ENCODE measurements around the gene ZNF18.

Gene ZNF18

DNA sequence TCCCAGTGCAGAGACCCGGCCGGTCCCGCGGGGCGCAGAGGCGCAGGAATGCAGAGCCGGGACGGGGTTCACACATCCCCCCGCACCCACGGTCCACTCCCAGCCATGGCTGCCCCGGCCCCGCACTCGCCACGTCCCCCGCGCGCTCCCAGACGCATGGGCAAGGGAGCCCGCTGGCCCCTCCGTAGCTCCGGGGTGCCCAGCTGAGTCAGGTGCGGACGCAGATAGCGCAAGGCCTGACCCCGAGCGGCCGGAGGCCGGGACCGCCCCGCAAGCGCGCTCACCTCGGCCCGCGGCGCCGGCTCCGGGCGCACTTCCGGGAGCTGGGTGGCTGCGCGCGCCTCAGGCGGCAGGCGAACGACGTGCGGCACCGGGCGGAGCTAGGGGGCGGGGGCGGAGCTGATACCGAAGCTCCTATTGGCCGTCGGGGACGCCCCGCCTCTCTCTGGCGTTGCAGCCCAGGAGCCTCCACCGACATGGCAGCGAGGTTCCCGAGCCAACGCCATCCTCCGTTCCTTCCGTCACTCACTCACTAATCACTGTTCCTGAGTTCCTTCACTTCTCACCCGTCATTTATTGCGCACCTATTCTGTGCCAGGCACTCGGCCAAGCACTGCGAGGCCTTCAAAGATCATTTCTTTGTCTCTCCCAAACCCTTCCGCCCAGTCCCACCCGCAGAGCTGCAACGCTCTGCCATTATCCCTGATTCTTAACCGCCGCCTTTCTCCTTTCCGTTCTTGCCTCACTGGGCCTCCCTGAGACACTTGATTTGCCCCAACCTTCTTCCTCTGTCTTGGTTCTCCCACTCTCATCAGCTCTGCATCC, at the start of gene ZNF18:
Gene ZNF18 (minus strand): TSS at position 329 of the 825 bp plus-strand sequence. CDS start 4,646 bp downstream, outside the sequence.
- H3K4me3 Mint-ChIP-seq = peak within 1 kb of the TSS; percentile 90
- peaks cover 29% of the 10 kb centered on the region for H3K4me1 Mint-ChIP-seq (ENCODE audit: low read depth)

GRCh38 chr17:12046786-12047185, 49.5 kb upstream of the ZNF18 start:
- Mint-ChIP-seq H3K27ac (no peak overlapping the region), H3K9me3 (no peaks in the 10 kb centered on the region), H3K4me3 (no peak overlapping the region), H3K27me3 (no peaks in the 10 kb centered on the region), H3K36me3 (ENCODE audit: low read depth) (peaks cover 12% of the 10 kb centered on the region), H3K4me1 (ENCODE audit: low read depth) (peaks cover 84% of the 10 kb centered on the region)

More for the DNA sequence above, at the start of gene ZNF18:
- Mint-ChIP-seq H3K9me3 (no peaks in the 10 kb centered on the region), H3K27me3 (no peaks in the 10 kb centered on the region), H3K36me3 (ENCODE audit: low read depth) (peaks cover 8% of the 10 kb centered on the region), H3K27ac (peak within 1 kb of the TSS; percentile 89)

- H3K4me1 Mint-ChIP-seq (ENCODE audit: low read depth) = peaks cover 81% of the 10 kb centered on the region
- no peak overlapping the region for H3K4me3 Mint-ChIP-seq
- no peaks in the 10 kb centered on the region for H3K9me3 Mint-ChIP-seq
- peaks cover 18% of the 10 kb centered on the region for H3K36me3 Mint-ChIP-seq (ENCODE audit: low read depth)
- no peaks in the 10 kb centered on the region for H3K27me3 Mint-ChIP-seq
- no peak overlapping the region for H3K27ac Mint-ChIP-seq
These were observed 46.4 kb upstream of the ZNF18 start for GRCh38 chr17:12043702-12044101.

DNA sequence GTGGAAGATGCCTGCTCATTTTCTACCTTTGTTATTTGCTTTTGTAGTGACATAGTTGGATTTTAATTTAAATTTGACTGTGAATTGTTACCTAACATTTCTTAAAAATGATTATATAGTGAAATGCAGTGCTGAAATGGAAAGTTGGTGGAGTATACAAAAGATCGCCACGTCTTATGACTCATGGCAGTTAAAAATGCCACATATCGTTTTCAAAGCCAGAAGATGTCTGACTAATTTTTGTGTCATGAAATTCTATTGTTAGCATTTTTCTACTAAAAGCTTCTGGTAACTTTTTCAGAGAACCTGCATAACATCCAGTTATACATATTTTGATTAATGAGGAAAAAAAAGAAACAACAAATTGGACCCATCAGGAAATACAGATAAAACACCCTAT, 44.0 kb upstream of the ZNF18 start:
- Mint-ChIP-seq H3K4me1 (ENCODE audit: low read depth) (peaks cover 68% of the 10 kb centered on the region), H3K27ac (peak overlapping the region; percentile 75), H3K9me3 (no peaks in the 10 kb centered on the region), H3K4me3 (peak overlapping the region; percentile 57), H3K27me3 (no peaks in the 10 kb centered on the region), H3K36me3 (ENCODE audit: low read depth) (peaks cover 21% of the 10 kb centered on the region)

DNA sequence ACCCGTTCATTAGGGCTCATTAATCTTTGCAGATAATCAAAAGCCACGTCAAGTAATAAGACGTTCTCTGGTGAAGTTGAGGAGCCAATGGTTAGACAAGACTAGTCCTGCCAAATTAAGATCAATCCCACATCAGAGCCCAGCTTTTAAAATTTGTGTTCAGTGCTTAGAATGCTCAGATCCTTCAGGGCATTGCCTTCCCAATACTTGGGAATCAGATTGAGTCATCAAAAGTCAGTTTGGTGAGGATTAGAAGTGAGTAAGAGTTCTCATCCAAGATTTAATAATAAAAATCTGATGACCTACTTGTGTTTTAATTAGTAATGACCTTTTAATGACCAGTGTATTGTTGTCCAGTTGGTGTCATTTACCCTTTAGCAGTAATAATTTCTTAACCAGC, 43.2 kb upstream of the ZNF18 start:
- Mint-ChIP-seq H3K27ac (no peak overlapping the region), H3K36me3 (ENCODE audit: low read depth) (peaks cover 26% of the 10 kb centered on the region), H3K4me3 (no peak overlapping the region), H3K27me3 (no peaks in the 10 kb centered on the region), H3K4me1 (ENCODE audit: low read depth) (peaks cover 69% of the 10 kb centered on the region), H3K9me3 (no peaks in the 10 kb centered on the region)

- Mint-ChIP-seq H3K27me3 (no peaks in the 10 kb centered on the region), H3K4me3 (no peak overlapping the region), H3K27ac (no peak overlapping the region), H3K9me3 (no peaks in the 10 kb centered on the region), H3K36me3 (ENCODE audit: low read depth) (peaks cover 29% of the 10 kb centered on the region), H3K4me1 (ENCODE audit: low read depth) (peaks cover 50% of the 10 kb centered on the region)
These were observed 40.7 kb upstream of the ZNF18 start for GRCh38 chr17:12037970-12038369.

DNA sequence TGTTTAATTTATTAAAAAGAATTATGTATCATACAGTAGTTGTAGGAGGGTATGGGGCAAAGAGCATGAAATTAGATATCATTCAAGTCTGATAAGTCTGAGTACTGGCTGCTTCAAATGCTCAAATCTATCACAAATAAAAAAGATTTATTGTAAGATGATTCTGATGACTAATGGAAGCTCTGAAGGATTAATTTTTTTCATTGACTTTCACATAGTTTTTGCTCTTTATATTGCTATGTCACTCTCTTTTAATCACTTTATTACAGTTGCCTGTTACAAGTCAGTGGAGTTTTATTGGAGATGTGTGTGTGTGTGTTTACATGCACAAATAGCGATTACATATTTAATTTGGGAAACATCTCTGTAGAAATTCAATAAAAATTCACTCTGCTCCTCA, 38.4 kb upstream of the ZNF18 start:
- no peaks in the 10 kb centered on the region for H3K27me3 Mint-ChIP-seq
- no peaks in the 10 kb centered on the region for H3K9me3 Mint-ChIP-seq
- H3K36me3 Mint-ChIP-seq (ENCODE audit: low read depth) = peaks cover 25% of the 10 kb centered on the region
- H3K4me3 Mint-ChIP-seq = no peak overlapping the region
- H3K4me1 Mint-ChIP-seq (ENCODE audit: low read depth) = peaks cover 43% of the 10 kb centered on the region
- no peak overlapping the region for H3K27ac Mint-ChIP-seq

DNA sequence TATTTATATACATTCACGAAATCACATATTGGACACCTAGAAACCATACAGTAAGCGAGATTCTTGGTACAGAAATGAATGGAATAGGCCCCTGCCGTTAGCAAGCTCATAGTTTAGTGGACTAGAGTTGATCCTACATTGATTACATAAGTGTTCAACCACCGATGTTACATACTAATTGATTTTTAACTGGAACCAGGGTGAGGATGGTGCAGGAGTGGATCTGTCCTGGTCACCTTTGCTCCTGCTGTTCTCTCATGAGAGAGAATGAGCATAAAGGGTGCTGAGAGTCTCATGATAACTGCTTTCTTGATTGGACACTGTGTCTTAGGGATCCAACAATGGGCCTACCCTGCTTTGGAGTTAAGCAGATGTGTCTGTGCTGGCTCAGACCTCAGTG, 37.3 kb upstream of the ZNF18 start:
- no peaks in the 10 kb centered on the region for H3K27me3 Mint-ChIP-seq
- peaks cover 40% of the 10 kb centered on the region for H3K4me1 Mint-ChIP-seq (ENCODE audit: low read depth)
- H3K27ac Mint-ChIP-seq = no peak overlapping the region

DNA sequence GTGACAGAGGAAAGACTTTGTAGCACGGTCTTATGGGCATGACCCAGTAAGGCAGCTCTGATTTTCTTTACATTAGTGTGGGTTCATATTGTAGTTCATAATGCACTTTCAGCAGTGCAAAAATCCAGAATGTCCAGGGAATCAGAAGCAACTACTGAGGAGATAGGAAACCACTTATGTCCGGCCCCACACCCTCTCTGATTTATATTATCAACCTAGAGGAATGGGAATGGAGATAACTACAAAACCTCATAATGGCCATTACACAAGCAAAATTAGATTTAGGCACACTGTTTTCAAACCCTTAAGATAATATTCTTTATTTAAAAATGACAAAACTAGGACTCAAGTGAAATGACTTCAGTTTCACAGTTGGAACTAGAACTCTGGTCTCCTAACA, 31.3 kb upstream of the ZNF18 start:
- Mint-ChIP-seq H3K4me3 (no peak overlapping the region), H3K27ac (no peak overlapping the region), H3K27me3 (no peaks in the 10 kb centered on the region), H3K9me3 (no peaks in the 10 kb centered on the region), H3K4me1 (ENCODE audit: low read depth) (peaks cover 65% of the 10 kb centered on the region), H3K36me3 (ENCODE audit: low read depth) (peaks cover 23% of the 10 kb centered on the region)

More for the DNA sequence above, 37.3 kb upstream of the ZNF18 start:
- no peak overlapping the region for H3K4me3 Mint-ChIP-seq
- peaks cover 24% of the 10 kb centered on the region for H3K36me3 Mint-ChIP-seq (ENCODE audit: low read depth)
- H3K9me3 Mint-ChIP-seq = no peaks in the 10 kb centered on the region

GRCh38 chr17:12027658-12028057, 30.4 kb upstream of the ZNF18 start:
- peaks cover 74% of the 10 kb centered on the region for H3K4me1 Mint-ChIP-seq (ENCODE audit: low read depth)
- H3K27me3 Mint-ChIP-seq = no peaks in the 10 kb centered on the region
- H3K4me3 Mint-ChIP-seq = no peak overlapping the region

GRCh38 chr17:12024327-12024726, 27.1 kb upstream of the ZNF18 start:
- Mint-ChIP-seq H3K4me3 (no peak overlapping the region), H3K9me3 (no peaks in the 10 kb centered on the region), H3K36me3 (ENCODE audit: low read depth) (peaks cover 15% of the 10 kb centered on the region), H3K27ac (no peak overlapping the region), H3K4me1 (ENCODE audit: low read depth) (peaks cover 76% of the 10 kb centered on the region), H3K27me3 (no peaks in the 10 kb centered on the region)

More at GRCh38 chr17:12027658-12028057, 30.4 kb upstream of the ZNF18 start:
- Mint-ChIP-seq H3K27ac (no peak overlapping the region), H3K9me3 (no peaks in the 10 kb centered on the region), H3K36me3 (ENCODE audit: low read depth) (peaks cover 23% of the 10 kb centered on the region)

DNA sequence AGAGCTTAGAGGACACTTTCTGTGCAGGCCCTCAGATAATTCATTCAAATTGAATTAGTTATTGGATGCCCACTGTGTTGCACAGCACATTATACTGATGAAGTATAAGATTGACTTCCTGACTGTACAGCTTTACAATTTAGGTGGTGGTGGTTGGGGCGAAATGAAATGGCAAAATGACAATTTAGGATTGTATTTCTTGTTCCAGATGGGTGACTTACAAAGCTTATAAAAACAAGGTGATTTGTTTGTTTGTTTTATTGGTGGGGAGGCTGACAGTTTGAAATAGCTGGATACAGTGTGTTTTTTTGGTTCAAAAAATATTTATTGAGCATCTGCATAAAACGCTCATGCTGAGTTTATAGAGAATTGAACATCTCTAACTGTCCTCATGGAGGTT, 25.0 kb upstream of the ZNF18 start:
- Mint-ChIP-seq H3K4me3 (peak overlapping the region; percentile 86), H3K4me1 (ENCODE audit: low read depth) (peaks cover 63% of the 10 kb centered on the region), H3K27me3 (no peaks in the 10 kb centered on the region), H3K9me3 (no peaks in the 10 kb centered on the region), H3K27ac (no peak overlapping the region), H3K36me3 (ENCODE audit: low read depth) (peaks cover 11% of the 10 kb centered on the region)

- no peaks in the 10 kb centered on the region for H3K27me3 Mint-ChIP-seq
- H3K36me3 Mint-ChIP-seq (ENCODE audit: low read depth) = peaks cover 7% of the 10 kb centered on the region
- peak overlapping the region; percentile 86 for H3K4me3 Mint-ChIP-seq
- no peaks in the 10 kb centered on the region for H3K9me3 Mint-ChIP-seq
- peaks cover 57% of the 10 kb centered on the region for H3K4me1 Mint-ChIP-seq (ENCODE audit: low read depth)
- peak overlapping the region; percentile 65 for H3K27ac Mint-ChIP-seq
These were observed 24.4 kb upstream of the ZNF18 start for GRCh38 chr17:12021623-12022140.

- H3K27me3 Mint-ChIP-seq = no peaks in the 10 kb centered on the region
- no peaks in the 10 kb centered on the region for H3K36me3 Mint-ChIP-seq (ENCODE audit: low read depth)
- H3K4me1 Mint-ChIP-seq (ENCODE audit: low read depth) = peaks cover 50% of the 10 kb centered on the region
- peak within 1 kb of the TSS; percentile 86 for H3K4me3 Mint-ChIP-seq
- peak within 1 kb of the TSS; percentile 65 for H3K27ac Mint-ChIP-seq
- no peaks in the 10 kb centered on the region for H3K9me3 Mint-ChIP-seq
These were observed 23.7 kb upstream of the ZNF18 start, which contains the start of gene MAP2K4 for GRCh38 chr17:12020642-12021622. Gene MAP2K4, plus strand, starts transcription at chr17:12020877. Its CDS starts 10 bp downstream, at chr17:12020887.

Data from stimulated activated naive CD8-positive, alpha-beta T cell treated with anti-CD3 and anti-CD28 coated beads, Interleukin-15, Interleukin-2, amounts not matched to agents 100 ng/mL and 50 ng/mL, for 24 hours (primary cell).